ENCODE measurements around the gene FH. TPM values are rescaled to one million over a fixed set of nuclear protein-coding genes. Genes with fewer than 3 reads are reported as not detected.

Gene FH
- total RNA-seq, 3 donors from 2014 or later = 43.2 to 48.0 (median 44.2) TPM

DNA sequence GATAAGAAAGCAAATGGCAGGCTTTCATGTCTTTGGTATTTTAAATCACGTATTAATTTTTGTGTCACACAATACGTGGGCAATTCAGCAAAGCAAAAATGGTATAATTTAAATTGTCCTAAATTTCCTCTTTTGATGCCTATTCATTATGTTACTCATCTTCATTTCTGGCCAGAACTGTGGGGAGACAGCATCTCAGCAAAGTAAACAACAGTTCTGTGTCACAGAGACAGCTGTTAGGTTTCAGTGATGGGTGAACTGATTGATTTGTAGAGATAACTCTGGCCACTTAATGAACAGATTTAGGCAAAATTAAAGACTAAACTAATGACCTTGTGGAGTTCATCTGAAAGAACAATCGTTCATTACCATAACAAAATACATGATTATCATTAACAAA, 49.2 kb downstream of the FH start:
- H3K36me3 ChIP-seq = no peaks in the 10 kb centered on the region
- H3K4me1 ChIP-seq = no peaks in the 10 kb centered on the region
- no peak for DNase-seq (ENCODE audit: low spot score in 2 of 2)
- TF ChIP-seq POLR2AphosphoS5 (IDR thresholded peaks at IDR 0.05) (no peak), POLR2A (IDR thresholded peaks at IDR 0.05) (no peak)
- TF ChIP-seq, protein P1, sequence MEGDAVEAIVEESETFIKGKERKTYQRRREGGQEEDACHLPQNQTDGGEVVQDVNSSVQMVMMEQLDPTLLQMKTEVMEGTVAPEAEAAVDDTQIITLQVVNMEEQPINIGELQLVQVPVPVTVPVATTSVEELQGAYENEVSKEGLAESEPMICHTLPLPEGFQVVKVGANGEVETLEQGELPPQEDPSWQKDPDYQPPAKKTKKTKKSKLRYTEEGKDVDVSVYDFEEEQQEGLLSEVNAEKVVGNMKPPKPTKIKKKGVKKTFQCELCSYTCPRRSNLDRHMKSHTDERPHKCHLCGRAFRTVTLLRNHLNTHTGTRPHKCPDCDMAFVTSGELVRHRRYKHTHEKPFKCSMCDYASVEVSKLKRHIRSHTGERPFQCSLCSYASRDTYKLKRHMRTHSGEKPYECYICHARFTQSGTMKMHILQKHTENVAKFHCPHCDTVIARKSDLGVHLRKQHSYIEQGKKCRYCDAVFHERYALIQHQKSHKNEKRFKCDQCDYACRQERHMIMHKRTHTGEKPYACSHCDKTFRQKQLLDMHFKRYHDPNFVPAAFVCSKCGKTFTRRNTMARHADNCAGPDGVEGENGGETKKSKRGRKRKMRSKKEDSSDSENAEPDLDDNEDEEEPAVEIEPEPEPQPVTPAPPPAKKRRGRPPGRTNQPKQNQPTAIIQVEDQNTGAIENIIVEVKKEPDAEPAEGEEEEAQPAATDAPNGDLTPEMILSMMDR (IDR thresholded peaks at IDR 0.05) = no peak
- H3K4me3 ChIP-seq = no peak overlapping the region
- intact Hi-C loops (cut with DNase I; ENCODE audit: low total_unique reads) = no loop called here
- no peak overlapping the region for H3K27ac ChIP-seq
- H3K9me3 ChIP-seq = no peaks in the 10 kb centered on the region
- no peaks in the 10 kb centered on the region for H3K27me3 ChIP-seq

DNA sequence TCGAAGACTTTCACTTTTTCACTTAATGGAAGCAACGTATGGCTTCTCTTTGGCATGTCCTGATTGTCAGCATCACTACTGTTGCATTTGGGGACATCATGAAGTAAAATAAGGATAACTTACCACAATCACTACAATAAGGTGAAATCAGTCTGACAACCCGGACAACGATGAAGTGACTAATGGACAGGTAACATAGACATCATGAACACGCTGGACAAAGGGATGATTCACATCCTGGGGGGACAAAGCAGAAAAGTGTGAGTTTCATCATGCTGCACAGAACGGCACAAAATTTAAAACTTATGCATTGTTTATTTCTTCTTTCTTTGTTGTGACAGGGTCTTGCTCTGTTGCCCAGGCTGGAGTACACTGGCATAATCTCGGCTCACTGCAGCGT, 53.9 kb downstream of the FH start:
- Histone ChIP-seq H3K27me3 (no peaks in the 10 kb centered on the region), H3K4me3 (no peak overlapping the region), H3K27ac (no peak overlapping the region), H3K36me3 (no peaks in the 10 kb centered on the region), H3K9me3 (no peaks in the 10 kb centered on the region), H3K4me1 (no peaks in the 10 kb centered on the region)
- TF ChIP-seq POLR2AphosphoS5 (IDR thresholded peaks at IDR 0.05) = no peak
- TF ChIP-seq, protein P1 (IDR thresholded peaks at IDR 0.05) = no peak
- TF ChIP-seq POLR2A (IDR thresholded peaks at IDR 0.05) = no peak
- DNase-seq (ENCODE audit: low spot score in 2 of 2) = no peak
- intact Hi-C loops (cut with DNase I; ENCODE audit: low total_unique reads) = no loop called here

DNA sequence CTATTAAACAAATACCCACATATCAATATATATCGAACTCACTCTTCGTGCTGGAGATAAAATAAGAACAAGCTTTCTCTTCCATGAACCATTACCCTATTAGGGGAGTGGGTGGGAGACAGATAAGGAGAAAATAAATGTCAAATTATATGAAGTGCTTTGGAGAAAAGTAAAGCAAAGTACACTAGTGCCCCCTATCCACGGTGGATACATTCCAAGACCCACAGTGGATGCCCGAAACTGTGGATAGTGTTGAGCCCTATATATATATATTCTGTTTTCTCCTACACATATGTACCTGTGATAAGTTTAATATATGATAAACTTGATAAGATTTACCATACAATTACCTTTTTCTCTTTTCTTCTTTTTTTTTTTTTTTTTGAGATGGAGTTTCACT, 54.6 kb downstream of the FH start:
- Histone ChIP-seq H3K9me3 (no peaks in the 10 kb centered on the region), H3K36me3 (no peaks in the 10 kb centered on the region), H3K27ac (no peak overlapping the region), H3K4me1 (no peaks in the 10 kb centered on the region), H3K27me3 (no peaks in the 10 kb centered on the region), H3K4me3 (no peak overlapping the region)
- TF ChIP-seq, protein P1 (IDR thresholded peaks at IDR 0.05) = no peak
- TF ChIP-seq POLR2A (IDR thresholded peaks at IDR 0.05) (no peak), POLR2AphosphoS5 (IDR thresholded peaks at IDR 0.05) (no peak)
- DNase-seq (ENCODE audit: low spot score in 2 of 2) = no peak
- intact Hi-C loops (cut with DNase I; ENCODE audit: low total_unique reads) = no loop called here

DNA sequence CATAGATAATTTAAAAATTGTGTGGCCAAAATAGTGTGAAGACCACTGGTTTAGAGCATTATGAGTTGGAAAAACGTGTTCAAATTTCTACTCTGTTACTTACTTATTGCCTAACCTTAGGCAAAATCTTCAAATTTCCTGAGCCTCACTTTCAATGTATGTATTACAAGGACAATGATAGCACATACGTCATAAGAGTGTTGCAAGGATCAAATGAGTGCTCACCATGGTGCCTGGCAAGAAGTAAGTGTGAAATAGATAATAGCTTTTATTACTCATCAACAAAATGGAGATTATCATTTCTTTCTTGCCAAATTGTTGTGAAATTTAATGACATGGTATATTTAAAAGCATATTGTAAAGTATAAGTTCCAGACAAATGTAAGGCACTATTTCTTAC, 57.2 kb downstream of the FH start:
- no peaks in the 10 kb centered on the region for H3K4me1 ChIP-seq
- no peak overlapping the region for H3K27ac ChIP-seq
- H3K36me3 ChIP-seq = no peaks in the 10 kb centered on the region
- intact Hi-C loops (cut with DNase I; ENCODE audit: low total_unique reads) = no loop called here
- no peak overlapping the region for H3K4me3 ChIP-seq
- TF ChIP-seq POLR2AphosphoS5 (IDR thresholded peaks at IDR 0.05) (no peak), POLR2A (IDR thresholded peaks at IDR 0.05) (no peak)
- TF ChIP-seq, protein P1 (IDR thresholded peaks at IDR 0.05) = no peak
- no peak for DNase-seq (ENCODE audit: low spot score in 2 of 2)
- no peaks in the 10 kb centered on the region for H3K27me3 ChIP-seq
- H3K9me3 ChIP-seq = no peaks in the 10 kb centered on the region

DNA sequence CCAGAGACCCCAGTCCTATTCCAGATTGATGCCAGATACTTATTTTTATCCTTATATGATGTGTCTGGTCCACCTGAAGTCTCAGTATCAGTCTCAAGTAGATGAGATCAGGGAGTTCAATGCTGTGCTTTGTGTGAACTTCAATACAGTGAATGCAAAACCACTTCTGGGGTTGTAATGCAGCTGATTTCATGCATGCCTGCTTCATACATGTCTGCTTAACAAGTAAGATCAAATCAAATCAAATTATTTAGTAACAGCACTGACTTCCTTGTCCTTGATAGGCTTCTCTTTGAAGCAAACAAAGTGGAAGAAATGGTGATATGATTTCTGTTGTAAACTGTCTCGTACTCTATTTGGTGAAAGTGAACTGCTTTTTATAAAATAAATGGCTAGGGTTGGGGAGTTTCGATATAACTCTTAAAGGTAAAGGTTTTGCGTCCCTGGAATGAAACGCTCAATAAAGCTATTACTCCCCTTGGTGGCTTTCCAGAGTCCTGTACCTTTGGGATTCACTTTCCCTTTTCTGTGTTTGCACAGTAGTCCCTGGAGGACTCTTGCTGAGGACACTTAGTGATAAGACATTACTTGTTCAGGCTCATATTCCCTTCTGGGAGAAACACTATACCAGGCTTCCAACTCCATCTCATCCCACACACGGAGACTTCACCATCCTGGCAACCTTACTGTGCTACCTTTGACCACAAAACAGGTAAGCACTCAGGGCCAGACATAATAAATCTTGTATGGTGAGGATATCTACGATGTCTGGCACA, 59.3 kb downstream of the FH start:
- H3K27ac ChIP-seq = no peak overlapping the region
- intact Hi-C loops (cut with DNase I; ENCODE audit: low total_unique reads) = no loop called here
- H3K4me1 ChIP-seq = no peaks in the 10 kb centered on the region
- no peak overlapping the region for H3K4me3 ChIP-seq
- no peaks in the 10 kb centered on the region for H3K36me3 ChIP-seq
- no peaks in the 10 kb centered on the region for H3K27me3 ChIP-seq
- H3K9me3 ChIP-seq = no peaks in the 10 kb centered on the region
- no peak for DNase-seq (ENCODE audit: low spot score in 2 of 2)
- TF ChIP-seq POLR2AphosphoS5 (IDR thresholded peaks at IDR 0.05) (no peak), POLR2A (IDR thresholded peaks at IDR 0.05) (no peak)
- TF ChIP-seq, protein P1 (IDR thresholded peaks at IDR 0.05) = no peak
